ENCODE data around the gene MIER2. TPM values are rescaled to one million over a fixed set of nuclear protein-coding genes. Genes with fewer than 3 reads are reported as not detected.
"Not testable (repeated sequence)": the region's sequence is repeated elsewhere in the genome, so short reads cannot be mapped to it uniquely, and the experiment has no call there.

Gene MIER2, protein sequence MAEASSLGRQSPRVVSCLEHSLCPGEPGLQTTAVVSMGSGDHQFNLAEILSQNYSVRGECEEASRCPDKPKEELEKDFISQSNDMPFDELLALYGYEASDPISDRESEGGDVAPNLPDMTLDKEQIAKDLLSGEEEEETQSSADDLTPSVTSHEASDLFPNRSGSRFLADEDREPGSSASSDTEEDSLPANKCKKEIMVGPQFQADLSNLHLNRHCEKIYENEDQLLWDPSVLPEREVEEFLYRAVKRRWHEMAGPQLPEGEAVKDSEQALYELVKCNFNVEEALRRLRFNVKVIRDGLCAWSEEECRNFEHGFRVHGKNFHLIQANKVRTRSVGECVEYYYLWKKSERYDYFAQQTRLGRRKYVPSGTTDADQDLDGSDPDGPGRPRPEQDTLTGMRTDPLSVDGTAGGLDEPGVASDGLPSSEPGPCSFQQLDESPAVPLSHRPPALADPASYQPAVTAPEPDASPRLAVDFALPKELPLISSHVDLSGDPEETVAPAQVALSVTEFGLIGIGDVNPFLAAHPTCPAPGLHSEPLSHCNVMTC
- 11.9 and 23.2 TPM in 2 replicates for total RNA-seq (2014; rRNA removed; shearing (Covaris generic))

DNA sequence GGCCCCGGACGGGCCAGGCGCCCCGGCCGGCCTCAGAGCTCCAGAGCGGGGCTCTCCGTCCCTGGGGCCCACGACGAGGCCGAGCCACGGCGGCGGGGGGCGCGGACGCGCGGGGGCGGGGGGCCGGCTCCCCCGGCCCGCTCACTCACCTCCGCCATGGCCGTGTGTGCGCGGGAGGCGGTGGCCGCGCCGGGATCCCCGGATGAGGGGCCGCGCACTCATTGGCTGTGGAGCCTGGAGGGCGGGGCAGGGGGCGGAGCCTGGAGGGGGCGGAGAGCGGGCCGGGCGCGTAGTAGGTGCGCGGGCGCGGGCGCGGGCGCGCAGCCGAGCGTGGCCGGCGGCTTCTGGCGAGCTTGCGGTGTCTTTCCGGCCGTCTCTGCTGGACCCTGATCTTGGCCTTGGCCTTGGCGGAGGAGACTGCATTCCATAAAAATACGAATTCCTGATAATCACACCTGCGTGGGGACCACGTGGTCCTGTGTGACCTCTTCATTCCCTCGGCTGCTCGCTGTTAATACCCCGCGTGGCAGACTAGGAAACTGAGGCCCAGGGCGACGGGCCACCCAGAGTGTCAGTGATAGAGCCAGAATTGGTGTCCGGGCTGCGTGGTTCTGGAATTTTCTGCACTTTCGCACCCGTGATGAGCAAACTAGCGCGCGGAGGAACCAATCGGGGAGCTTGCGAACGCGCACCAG, at the start of gene MIER2:
MIER2 (minus strand) TSS at position 172 of the 695 bp plus-strand sequence; CDS start at position 158, 14 bp downstream.
- peak; percentile 62 for DNase-seq (ENCODE audit: low spot score)

DNA sequence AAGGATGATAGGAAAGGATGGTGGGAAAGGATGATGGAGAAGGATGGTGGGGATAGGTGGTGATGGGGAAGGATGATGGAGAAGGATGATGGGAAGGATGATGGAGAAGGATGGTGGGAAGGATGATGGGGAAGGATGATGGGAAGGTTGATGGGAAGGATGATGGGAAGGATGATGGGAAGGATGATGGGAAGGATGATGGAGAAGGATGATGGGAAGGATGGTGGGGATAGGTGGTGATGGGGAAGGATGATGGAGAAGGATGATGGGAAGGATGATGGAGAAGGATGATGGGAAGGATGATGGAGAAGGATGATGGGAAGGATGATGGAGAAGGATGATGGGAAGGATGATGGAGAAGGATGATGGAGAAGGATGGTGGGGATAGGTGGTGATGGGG, 49.0 kb upstream of the MIER2 start:
- not testable (repeated sequence) for DNase-seq (ENCODE audit: low spot score)

DNA sequence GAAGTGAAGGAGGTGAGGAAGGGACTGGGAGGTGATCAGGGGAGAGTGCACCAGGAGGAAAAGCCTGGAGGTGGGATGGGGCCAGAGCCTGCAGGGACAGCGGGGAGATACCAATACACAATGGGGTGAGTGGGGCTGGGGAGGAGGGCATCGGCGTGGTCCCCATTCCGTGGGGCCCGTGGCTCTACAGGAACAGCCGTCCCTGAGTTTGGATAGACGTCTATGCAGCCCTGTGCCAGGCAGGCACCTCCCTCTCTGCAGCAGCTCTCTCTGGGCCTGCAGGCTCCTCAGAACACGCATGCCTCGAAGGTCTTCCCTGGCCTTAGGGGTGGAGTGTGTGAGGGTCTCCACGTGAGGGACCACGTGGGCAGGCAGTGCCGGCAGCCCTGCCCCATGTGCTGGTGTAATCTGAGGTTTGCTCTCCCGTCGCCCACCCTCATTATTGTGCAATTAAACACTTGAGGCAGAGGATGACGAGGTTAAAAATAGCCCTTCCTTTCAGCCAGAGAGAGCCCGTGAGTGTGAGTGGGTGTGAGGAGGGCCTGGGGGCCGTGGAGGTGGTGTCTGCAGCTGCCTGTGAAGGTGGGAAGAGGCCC, 47.9 kb upstream of the MIER2 start:
- no peak for DNase-seq (ENCODE audit: low spot score)

DNA sequence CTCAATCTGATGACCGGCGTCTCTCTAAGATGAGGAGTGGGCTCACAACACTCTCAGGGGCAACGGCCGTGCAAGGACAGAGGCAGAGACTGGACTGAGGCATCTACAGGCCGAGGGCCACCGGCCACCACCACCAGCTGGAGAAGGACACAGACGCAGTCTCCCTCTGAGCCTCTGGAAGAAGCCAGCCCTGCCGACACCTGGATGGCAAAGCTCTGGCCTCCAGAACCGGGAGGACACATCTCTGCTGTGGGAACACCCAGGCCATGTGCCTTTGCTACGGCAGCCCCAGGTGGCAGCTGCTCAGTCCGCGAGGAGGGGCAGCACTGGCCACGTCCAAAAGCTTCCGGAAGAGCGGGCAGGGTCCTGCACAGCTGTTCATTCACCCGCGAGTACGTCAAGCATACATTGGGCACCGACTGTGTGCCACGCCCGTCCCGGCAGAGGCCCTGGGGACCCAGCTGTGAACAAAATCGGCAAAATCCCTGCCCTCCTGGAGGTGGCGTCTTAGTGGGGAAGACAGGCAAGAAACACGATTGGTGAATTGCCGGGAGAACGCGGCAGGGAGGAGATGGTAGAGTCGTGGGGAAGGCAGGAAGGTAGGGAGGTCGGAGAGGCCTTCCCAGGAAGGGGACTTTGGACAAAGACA, 47.3 kb upstream of the MIER2 start:
- no peak for DNase-seq (ENCODE audit: low spot score)

DNA sequence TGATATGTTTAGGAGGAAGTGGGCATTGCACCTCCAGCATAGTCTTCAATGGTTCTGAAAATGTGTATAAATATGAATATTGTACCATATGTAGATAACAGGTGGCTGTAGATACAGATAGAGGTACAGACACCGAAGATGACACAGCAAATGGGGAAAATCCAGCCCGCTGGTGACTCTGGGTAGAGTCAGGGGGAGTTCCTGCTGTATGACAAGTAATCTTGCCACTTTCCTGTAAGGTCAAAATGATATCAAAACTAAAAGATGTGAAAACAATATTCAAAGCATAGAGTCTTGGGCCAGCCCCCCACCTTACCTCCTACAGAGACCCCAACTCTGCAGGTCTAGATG, 46.6 kb upstream of the MIER2 start:
- no peak for DNase-seq (ENCODE audit: low spot score)

DNA sequence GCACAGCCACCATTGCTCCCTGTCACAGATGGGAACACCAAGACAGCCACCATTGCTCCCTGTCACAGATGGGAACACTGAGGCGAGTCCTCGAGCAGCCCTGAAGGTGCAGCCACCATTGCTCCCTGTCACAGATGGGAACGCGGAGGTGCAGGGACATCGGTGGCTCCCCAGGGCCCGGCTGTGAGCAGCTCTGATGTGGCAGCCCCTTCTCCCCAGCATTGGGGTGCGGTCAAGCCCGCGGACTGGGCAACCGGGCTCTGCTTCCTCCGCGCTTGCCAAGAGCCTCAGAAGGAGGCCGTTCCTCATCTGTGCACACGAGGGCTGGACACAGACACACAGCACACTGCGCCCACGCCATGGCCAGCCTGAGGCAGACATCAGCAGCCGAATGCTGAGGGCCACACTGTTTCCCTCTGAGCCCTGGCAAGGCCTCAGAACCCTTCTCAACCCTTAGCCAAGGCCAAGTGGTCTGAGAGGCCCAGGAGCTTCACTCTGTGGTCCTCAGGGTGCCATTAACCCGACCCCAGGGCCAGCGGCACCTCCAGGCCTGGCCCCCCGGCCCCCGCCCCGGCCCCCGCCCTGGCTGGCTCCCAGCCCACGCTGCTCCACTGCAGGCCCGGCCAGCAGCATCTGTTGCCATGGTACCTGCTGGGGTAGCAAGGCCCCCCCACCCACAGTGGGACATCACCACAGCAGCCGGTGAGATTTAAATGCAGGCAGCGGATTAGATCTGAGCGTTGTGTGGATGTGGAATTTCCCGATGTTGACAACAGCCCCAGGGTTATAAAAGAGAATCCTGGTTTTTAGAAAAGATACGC, 46.0 kb upstream of the MIER2 start:
- DNase-seq (ENCODE audit: low spot score): no peak

DNA sequence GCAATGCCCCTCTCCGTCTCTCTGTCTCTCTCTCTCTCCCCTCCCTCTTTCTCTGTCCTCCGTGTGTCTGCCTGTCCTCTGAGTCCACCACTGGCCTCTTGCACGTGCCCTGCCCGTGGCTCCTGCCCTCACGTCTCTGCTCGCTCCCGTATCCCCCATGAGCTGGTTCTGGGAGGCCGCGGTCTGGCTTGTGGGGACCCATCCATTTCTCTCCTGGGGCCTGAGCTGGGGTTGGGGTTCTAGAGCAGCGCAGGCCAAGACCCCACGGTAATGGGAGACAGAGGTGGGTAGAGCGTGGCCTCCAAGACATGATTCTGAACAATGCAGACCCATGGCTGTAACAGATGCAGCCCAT, 45.3 kb upstream of the MIER2 start:
- no peak for DNase-seq (ENCODE audit: low spot score)

DNA sequence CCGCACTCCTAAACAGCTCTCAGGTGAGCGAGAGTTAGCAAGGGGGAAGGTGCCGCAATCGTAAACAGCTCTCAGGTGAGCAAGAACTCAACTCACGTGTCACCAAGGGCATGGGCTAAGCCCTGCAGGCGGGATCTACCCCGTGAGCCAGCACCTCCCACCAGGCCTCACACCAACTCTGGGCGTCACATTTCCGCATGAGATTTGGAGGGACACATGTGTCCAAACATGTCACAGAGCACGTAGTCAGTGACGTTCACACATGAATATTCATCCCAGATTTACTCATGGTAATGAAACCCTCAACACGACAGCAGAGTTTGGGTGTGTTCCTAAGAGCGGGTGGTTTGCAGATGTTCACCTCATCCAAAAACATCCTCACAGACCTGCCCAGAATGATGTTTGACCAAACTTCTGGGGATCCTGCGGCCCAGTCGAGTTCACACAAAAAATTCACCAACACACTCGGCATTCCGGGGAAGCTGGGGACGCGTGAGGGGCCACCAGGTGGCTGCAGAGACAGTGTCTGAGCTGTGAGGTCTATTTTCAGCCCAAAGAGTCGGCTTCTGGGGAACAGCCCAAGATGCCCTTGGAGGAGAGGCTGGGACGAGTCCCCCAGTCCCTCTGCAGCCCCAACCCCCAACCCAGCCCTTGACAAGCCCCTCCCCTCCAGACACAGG, 44.8 kb upstream of the MIER2 start:
- no peak for DNase-seq (ENCODE audit: low spot score)

DNA sequence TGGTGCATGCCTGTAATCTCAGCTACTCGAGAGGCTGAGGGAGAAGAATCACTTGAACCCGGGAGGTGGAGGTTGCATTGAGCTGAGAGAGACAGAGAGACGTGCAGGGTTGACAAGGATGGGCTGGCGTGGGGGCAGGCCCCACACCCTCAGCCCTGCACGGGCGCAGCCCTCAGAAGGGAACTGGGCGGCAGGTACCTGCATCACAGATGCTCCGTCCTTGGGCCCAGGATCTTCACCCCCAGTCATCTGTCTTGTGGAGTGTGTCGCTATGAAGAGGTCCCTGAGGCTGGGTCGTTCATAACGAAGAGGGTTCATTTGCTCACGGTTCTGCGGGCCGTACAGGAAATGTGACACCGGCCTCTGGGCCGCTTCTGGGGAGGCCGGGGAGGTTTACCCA, 44.1 kb upstream of the MIER2 start:
- DNase-seq (ENCODE audit: low spot score): no peak

DNA sequence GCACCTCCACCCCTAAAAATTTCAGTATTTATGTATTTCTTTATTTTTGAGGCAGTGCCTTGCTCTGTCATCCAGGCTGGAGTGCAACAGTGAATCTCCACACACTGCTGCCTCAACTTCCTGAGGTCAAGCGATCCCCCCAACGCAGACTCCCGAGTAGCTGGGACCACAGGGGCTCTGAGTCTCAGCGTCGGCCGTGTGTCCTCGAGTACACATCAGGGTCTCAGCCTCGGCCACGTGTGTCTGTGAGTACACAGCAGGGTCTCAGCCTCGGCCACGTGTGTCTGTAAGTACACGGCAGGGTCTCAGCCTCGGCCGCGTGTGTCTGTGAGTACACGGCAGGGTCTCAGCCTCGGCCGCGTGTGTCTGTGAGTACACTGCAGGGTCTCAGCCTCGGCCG, 43.2 kb upstream of the MIER2 start:
- DNase-seq (ENCODE audit: low spot score): no peak

DNA sequence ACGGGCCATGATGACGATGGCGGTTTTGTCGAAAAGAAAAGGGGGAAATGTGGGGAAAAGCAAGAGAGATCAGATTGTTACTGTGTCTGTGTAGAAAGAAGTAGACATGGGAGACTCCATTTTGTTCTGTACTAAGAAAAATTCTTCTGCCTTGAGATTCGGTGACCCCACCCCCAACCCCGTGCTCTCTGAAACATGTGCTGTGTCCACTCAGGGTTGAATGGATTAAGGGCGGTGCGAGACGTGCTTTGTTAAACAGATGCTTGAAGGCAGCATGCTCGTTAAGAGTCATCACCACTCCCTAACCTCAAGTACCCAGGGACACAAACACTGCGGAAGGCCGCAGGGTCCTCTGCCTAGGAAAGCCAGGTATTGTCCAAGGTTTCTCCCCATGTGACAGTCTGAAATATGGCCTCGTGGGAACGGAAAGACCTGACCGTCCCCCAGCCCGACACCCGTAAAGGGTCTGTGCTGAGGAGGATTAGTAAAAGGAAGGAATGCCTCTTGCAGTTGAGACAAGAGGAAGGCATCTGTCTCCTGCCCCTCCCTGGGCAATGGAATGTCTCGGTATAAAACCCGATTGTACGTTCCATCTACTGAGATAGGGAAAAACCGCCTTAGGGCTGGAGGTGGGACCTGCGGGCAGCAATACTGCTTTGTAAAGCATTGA, 42.2 kb upstream of the MIER2 start:
- DNase-seq (ENCODE audit: low spot score): not testable (repeated sequence)

DNA sequence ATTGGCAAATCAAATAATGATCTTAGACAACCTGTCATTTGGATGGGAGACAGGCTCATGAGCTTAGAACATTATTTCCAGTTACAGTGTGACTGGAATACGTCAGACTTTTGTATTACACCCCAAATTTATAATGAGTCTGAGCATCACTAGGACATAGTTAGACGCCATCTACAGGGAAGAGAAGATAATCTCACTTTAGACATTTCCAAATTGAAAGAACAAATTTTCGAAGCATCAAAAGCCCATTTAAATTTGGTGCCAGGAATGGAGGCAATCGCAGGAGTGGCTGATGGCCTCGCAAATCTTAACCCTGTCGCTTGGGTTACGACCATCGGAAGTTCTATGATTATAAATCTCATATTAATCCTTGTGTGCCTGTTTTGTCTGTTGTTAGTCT, 41.6 kb upstream of the MIER2 start:
- DNase-seq (ENCODE audit: low spot score): not testable (repeated sequence)

DNA sequence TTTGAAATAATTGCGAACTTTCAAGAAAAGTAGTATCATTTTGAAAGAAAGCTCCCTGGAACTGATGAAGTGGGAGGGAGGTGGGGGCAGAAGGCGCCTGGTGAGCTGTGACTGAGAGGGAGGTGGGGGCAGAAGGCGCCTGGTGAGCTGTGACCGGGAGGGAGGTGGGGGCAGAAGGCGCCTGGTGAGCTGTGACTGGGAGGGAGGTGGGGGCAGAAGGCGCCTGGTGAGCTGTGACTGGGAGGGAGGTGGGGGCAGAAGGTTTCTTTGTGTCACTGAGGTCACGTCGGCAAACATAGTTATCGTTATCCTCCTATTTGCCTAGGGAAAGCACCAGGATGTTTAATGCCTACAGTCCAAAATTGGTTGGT, 40.2 kb upstream of the MIER2 start:
- no peak for DNase-seq (ENCODE audit: low spot score)

DNA sequence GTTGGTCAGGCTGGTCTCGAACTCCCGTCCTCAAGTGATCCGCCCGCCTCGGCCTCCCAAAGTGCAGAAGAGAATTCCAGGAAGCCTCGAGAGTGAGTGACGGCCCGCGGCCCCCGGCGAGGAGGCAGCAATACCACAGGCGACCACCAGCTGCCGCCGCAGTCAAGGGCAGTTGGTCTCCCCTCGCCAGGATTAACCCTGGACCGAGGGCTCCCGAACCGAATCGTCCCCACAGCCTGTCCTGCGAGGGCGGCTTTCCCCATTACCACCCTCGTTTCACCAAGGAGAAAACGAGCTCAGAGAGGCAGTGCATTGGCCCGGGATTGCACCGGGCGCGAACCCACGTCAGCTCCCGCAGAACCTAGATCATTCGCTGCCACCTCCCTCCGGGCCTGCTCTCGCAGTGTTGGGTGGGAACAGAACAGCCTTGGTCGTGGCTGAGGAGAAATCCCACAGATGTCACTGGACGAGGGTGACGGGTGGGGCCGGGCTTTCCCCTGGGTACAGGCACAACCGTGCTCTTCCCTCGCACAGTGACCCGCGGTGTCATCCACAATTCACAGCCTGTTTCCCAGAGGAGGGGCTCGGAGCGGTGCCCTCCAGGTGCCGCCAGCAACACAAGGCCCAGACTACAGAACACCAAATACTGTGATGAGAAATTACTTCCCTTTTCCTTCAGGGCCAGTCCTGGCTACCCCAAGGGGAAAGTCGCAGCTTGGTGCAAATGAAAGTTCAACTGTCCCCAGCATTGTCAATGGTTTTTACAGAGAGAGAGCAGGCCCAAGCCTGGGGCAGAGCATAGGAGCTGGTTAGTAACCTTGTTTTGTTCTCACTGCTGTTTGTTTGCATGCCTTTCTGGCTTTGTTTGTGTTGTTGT, 39.6 kb upstream of the MIER2 start:
- no peak for DNase-seq (ENCODE audit: low spot score)

DNA sequence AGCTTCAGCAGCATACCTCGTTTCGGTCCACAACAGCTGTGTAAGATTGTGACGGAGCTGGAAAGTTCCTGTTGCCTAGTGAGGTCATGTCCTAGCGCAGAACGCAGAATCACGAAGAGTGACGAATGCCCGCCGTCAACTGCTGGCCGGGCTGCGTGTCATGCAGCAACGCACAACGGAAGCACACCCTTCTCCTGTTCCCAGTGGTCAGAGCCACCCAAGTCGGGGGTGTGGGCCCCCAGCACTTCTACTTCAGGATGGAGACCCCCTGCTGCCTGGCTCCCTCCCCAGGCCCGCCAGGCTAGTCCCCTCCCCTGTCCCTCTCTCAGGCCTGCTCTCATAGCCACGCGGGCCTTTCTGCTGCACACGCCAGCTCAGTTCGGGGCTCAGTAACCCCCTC, 38.4 kb upstream of the MIER2 start:
- no peak for DNase-seq (ENCODE audit: low spot score)

DNA sequence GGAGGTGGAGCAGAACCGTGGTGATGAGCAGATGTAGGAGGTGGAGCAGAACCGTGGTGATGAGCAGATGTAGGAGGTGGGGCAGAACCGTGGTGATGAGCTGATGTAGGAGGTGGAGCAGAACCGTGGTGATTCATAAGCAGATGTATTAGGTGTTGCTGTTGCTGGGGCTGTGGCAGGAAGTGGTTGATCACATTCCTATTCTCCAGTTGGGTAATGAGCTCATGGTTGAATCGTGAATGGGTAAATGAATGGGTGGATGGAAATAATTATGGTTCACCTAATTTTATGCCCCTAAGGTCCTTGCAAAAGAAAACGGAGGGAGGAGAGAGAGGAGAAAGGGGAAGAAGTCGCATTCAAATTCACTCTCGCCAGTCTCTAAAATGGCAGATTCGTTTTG, 38.0 kb upstream of the MIER2 start:
- peak; percentile 95 for DNase-seq (ENCODE audit: low spot score)

DNA sequence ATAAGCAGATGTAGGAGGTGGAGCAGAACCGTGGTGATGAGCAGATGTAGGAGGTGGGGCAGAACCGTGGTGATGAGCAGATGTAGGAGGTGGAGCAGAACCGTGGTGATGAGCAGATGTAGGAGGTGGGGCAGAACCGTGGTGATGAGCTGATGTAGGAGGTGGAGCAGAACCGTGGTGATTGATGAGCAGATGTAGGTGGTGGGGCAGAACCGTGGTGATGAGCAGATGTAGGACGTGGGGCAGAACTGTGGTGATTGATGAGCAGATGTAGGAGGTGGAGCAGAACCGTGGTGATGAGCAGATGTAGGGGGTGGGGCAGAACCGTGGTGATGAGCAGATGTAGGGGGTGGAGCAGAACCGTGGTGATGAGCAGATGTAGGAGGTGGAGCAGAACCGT, 37.3 kb upstream of the MIER2 start:
- not testable (repeated sequence) for DNase-seq (ENCODE audit: low spot score)

DNA sequence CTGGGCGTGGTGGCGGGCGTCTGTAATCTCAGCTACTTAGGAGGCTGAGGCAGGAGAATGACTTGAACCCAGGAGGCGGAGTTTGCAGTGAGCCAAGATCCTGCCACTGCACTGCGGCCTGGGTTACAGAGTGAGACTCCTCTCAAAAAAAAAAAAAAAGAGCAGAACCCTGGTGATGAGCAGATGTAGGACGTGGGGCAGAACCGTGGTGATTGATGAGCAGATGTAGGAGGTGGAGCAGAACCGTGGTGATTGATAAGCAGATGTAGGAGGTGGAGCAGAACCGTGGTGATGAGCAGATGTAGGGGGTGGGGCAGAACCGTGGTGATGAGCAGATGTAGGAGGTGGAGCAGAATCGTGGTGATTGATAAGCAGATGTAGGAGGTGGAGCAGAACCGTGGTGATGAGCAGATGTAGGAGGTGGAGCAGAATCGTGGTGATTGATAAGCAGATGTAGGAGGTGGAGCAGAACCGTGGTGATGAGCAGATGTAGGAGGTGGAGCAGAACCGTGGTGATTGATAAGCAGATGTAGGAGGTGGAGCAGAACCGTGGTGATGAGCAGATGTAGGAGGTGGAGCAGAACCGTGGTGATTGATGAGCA, 36.1 kb upstream of the MIER2 start:
- not testable (repeated sequence) for DNase-seq (ENCODE audit: low spot score)

DNA sequence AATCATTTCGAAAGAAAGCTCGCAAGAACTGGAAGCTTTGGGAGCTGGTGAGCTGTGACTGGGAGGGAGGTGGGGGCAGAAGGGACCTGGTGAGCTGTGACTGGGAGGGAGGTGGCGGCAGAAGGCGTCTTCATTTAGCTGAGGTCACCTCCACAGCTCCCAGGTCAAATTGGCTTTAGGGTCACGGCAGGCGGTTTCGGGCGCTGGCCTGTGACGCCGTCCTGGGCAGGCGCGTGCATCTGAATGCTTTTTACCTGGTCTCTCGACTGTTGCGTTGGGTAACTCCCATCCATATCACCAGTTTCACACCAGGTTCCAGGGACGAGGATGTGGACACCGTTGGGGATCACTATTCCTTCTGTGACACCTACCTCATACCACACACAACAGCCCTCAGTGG, 35.2 kb upstream of the MIER2 start:
- DNase-seq (ENCODE audit: low spot score): no peak
